HTR-8/SVneo (cell line): ENCODE data around the gene NBEA.

Source experiments
- DNase-seq: peaks from one replicate; pipeline ENCODE4 v3.0.0; 2011; ENCODE audit warnings: low spot score, mixed read lengths; ENCODE audit not compliant: insufficient read length
- FAIRE-seq: peaks from 2 replicates; lab custom pipeline; 2011; peaks lifted over from hg19 to GRCh38; lab: Jason Lieb, UNC

The NBEA gene

GRCh38 chr13:35483761-35484160 lies 541.7 kb downstream of the NBEA start:
- DNase-seq (no peak), FAIRE-seq (no peak)

- FAIRE-seq (no peak), DNase-seq (no peak)
These were observed 542.3 kb downstream of the NBEA start for GRCh38 chr13:35484384-35484783.

GRCh38 chr13:35485424-35485823 lies 543.4 kb downstream of the NBEA start:
- DNase-seq (no peak), FAIRE-seq (no peak)

GRCh38 chr13:35489050-35489449 lies 547.0 kb downstream of the NBEA start:
- FAIRE-seq (no peak), DNase-seq (no peak)

GRCh38 chr13:35496006-35496405 lies 553.9 kb downstream of the NBEA start:
- FAIRE-seq = no peak
- no peak for DNase-seq

GRCh38 chr13:35496761-35497386 lies 554.8 kb downstream of the NBEA start:
- no peak for DNase-seq
- FAIRE-seq = no peak

- DNase-seq (no peak), FAIRE-seq (no peak)
These were observed 556.2 kb downstream of the NBEA start for GRCh38 chr13:35498231-35498630.

GRCh38 chr13:35499196-35499662 lies 557.2 kb downstream of the NBEA start:
- FAIRE-seq (no peak), DNase-seq (no peak)

GRCh38 chr13:35499676-35500075 lies 557.6 kb downstream of the NBEA start:
- DNase-seq = no peak
- no peak for FAIRE-seq

GRCh38 chr13:35500144-35500543 lies 558.1 kb downstream of the NBEA start:
- DNase-seq = no peak
- no peak for FAIRE-seq

- no peak for DNase-seq
- no peak for FAIRE-seq
These were observed 559.7 kb downstream of the NBEA start for GRCh38 chr13:35501661-35502235.

GRCh38 chr13:35502456-35502855 lies 560.4 kb downstream of the NBEA start:
- no peak for FAIRE-seq
- DNase-seq = no peak

GRCh38 chr13:35512271-35512920 lies 570.3 kb downstream of the NBEA start:
- no peak for FAIRE-seq
- peak; percentile 0 for DNase-seq

GRCh38 chr13:35514061-35514477 lies 572.0 kb downstream of the NBEA start:
- FAIRE-seq = no peak
- DNase-seq = no peak

GRCh38 chr13:35514801-35515502 lies 572.9 kb downstream of the NBEA start:
- DNase-seq = no peak

GRCh38 chr13:35518337-35518946 lies 576.4 kb downstream of the NBEA start:
- FAIRE-seq (no peak), DNase-seq (no peak)

More at GRCh38 chr13:35514801-35515502, 572.9 kb downstream of the NBEA start:
- FAIRE-seq = no peak

GRCh38 chr13:35524171-35524570 lies 582.1 kb downstream of the NBEA start:
- no peak for FAIRE-seq
- DNase-seq = no peak

GRCh38 chr13:35526577-35526976 lies 584.5 kb downstream of the NBEA start:
- no peak for FAIRE-seq
- no peak for DNase-seq

- DNase-seq (no peak), FAIRE-seq (no peak)
These were observed 585.4 kb downstream of the NBEA start for GRCh38 chr13:35527451-35527850.

GRCh38 chr13:35530147-35530546 lies 588.1 kb downstream of the NBEA start:
- FAIRE-seq = no peak
- no peak for DNase-seq

- DNase-seq = no peak
- no peak for FAIRE-seq
These were observed 588.5 kb downstream of the NBEA start for GRCh38 chr13:35530581-35530980.
